HUES64 (cell line): ENCODE data around the gene GALNTL6.
"Not testable (repeated sequence)": the region's sequence is repeated elsewhere in the genome, so short reads cannot be mapped to it uniquely, and the experiment has no call there.

Experiments used
- H3K27ac ChIP-seq: 2 replicates; pipeline ENCODE4 v1.7.0; 2013; ENCODE audit warnings: low read depth, low read length, inconsistent platforms
- H3K27me3 ChIP-seq: 2 replicates; pipeline ENCODE4 v1.6.1; 2013; ENCODE audit warnings: mild to moderate bottlenecking, low read length; ENCODE audit not compliant: insufficient read depth
- H3K36me3 ChIP-seq: 2 replicates; pipeline ENCODE4 v1.6.1; 2013; ENCODE audit warnings: mild to moderate bottlenecking, low read length; ENCODE audit not compliant: insufficient read depth
- H3K4me1 ChIP-seq: 2 replicates; pipeline ENCODE4 v1.6.1; 2013; ENCODE audit warnings: mild to moderate bottlenecking, low read length, moderate library complexity; ENCODE audit not compliant: insufficient read depth
- H3K4me3 ChIP-seq: 2 replicates; pipeline ENCODE4 v1.5.1; 2013; ENCODE audit warnings: mild to moderate bottlenecking, low read length, moderate library complexity
- H3K9ac ChIP-seq: 2 replicates; pipeline ENCODE4 v1.6.1; 2013; ENCODE audit warnings: mild to moderate bottlenecking, low read depth, low read length
- H3K9me3 ChIP-seq: 2 replicates; pipeline ENCODE4 v1.6.1; 2013; ENCODE audit warnings: low read depth, low read length; ENCODE audit not compliant: insufficient read depth
- WGBS: fragments of 150-250, 120-280 bp; methylation state at CpG from one replicate; pipeline ENCODE4 v1.1.7; 2013; ENCODE audit warnings: missing lambda C conversion rate; 5-methylcytosine and 5-hydroxymethylcytosine counted together

Gene GALNTL6

DNA sequence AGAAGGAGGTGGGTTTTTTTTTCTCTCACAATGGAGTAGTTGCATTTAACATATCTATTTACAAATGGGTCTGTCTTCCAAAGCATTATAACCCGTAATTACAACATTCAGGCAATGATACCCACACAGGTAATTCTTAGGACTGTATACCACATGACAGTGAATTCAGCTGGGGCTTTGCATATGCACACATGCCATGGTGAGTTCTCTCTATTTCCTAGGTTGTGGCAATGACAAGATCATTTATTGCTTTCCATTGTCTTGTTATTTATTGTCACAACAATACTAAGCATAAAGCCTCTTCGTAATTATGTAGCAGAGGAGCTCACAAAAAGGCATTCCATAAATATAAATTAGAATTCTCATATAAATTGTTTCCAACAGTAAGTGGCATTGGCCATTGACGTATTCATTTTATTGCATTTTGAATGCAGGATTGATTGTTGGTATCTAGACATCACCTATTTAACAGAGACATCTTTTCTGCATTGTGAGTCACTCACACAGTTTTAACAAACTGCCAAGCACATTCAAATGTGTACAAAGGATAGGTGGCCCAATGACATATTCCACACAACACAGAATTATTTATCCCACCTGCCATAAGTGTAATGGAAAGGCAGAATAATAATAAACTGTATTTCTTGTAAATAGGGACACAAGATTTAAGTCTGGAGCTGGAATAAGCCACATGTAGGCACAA, 964.7 kb downstream of the GALNTL6 start:
- H3K9me3 ChIP-seq, result no peaks in the 10 kb centered on the region
- no peak overlapping the region for H3K9ac ChIP-seq
- H3K4me3 ChIP-seq, result no peak overlapping the region
- H3K36me3 ChIP-seq, result no peaks in the 10 kb centered on the region
- no peaks in the 10 kb centered on the region for H3K4me1 ChIP-seq
- no peak overlapping the region for H3K27ac ChIP-seq
- 94% methylated on average over 2 of the region's 3 CpGs for WGBS
- H3K27me3 ChIP-seq, result no peaks in the 10 kb centered on the region

- no peaks in the 10 kb centered on the region for H3K36me3 ChIP-seq
- H3K4me3 ChIP-seq, result no peak overlapping the region
- H3K4me1 ChIP-seq, result no peaks in the 10 kb centered on the region
- no peak overlapping the region for H3K27ac ChIP-seq
- H3K27me3 ChIP-seq, result no peaks in the 10 kb centered on the region
- H3K9ac ChIP-seq, result no peak overlapping the region
- WGBS, result 80% methylated on average over 6 of the region's 6 CpGs
- no peaks in the 10 kb centered on the region for H3K9me3 ChIP-seq
Observed at GRCh38 chr4:172778583-172778982, 965.4 kb downstream of the GALNTL6 start.

DNA sequence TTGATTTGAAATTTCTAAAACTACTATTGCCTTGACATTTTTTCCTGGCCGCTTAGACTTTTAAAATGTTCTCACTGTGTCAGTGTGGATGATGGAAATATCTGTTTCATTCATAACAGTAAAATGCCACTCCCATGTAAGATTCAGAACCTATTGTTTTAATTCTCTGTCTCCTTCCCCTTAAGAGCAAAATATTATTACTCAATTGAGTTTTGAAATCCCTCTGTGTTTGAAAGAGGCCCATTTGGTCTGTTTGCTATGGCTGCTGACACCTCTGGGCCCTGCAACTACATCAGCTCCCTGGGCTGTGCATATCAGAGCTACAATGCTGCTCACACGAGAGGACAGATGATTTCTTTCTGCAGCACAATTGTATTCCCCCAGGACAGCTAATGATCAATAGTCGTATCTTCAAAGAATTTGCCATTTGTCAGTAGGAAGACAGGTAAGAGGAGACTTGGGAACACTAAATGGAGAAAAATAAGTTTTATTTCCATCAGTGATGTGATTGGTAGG, 967.4 kb downstream of the GALNTL6 start:
- Histone ChIP-seq H3K9me3 (no peaks in the 10 kb centered on the region), H3K36me3 (no peaks in the 10 kb centered on the region), H3K27me3 (no peaks in the 10 kb centered on the region), H3K27ac (no peak overlapping the region), H3K4me1 (no peaks in the 10 kb centered on the region), H3K9ac (no peak overlapping the region), H3K4me3 (no peak overlapping the region)
- WGBS, result 92% methylated on average over 3 of the region's 3 CpGs

- H3K27me3 ChIP-seq, result no peaks in the 10 kb centered on the region
- H3K9me3 ChIP-seq, result no peaks in the 10 kb centered on the region
- WGBS, result no CpG with 5 or more reads among the region's 1 CpG
- no peaks in the 10 kb centered on the region for H3K36me3 ChIP-seq
- no peaks in the 10 kb centered on the region for H3K4me1 ChIP-seq
- H3K9ac ChIP-seq, result no peak overlapping the region
- no peak overlapping the region for H3K27ac ChIP-seq
- no peak overlapping the region for H3K4me3 ChIP-seq
Observed at GRCh38 chr4:172785613-172786012, 972.4 kb downstream of the GALNTL6 start.

DNA sequence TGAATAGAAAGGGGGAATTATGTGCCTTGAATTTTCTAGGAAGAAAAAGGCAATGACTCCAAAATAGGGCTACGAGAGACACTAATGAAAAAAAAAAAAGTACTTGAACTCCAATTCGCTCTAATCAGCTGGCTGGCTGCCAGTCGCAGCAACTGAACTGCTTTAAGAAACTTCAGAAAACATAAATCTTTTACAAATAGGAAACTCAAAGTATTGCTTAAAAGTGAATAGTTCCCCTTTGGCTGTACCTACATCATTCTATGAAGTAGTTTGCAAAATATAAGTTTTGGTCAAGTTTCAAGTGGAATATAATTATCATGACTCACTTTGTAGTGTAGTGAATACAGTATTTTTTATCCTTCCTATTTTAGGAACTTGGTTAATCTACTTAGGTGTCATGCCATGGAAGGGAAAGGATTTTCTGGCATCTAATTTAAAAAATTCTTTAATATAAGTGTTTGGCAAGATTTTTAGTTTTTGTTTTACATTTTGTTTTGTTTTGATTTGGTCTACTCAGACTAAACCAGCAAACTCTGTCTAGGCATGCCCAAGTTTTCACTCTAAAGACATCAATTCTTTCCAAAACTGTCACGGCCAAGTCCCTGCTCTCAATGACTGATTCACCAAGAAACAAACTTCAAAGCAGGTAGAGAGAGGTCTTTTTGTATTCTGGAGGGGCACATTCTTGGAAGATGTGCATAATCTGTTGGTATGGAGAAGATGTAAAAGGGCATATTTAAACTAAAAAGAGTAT, 973.0 kb downstream of the GALNTL6 start:
- no peaks in the 10 kb centered on the region for H3K36me3 ChIP-seq
- H3K4me3 ChIP-seq, result no peak overlapping the region
- no peak overlapping the region for H3K9ac ChIP-seq
- H3K27me3 ChIP-seq, result no peaks in the 10 kb centered on the region
- H3K27ac ChIP-seq, result no peak overlapping the region
- no peaks in the 10 kb centered on the region for H3K4me1 ChIP-seq
- no peaks in the 10 kb centered on the region for H3K9me3 ChIP-seq
- 93% methylated on average over 4 of the region's 4 CpGs for WGBS

DNA sequence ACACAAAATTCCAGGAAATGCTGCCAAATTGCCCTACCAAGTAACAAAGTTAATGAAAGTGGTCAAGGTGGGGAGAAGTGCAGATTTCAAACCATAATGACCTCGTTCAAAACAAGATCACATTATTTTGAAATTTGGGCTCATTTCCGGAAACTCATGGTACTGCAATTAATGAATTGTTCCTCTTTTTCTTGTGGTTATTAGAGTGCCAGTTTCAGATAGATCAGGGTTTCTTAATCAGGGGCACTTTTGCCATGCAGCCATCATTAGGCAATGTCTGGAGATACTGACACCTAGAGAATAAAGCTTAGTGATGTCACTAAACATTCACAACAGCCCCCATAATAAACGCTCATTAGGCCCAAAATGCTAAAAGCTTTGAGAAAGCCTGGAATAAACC, 973.9 kb downstream of the GALNTL6 start:
- no peak overlapping the region for H3K27ac ChIP-seq
- H3K4me1 ChIP-seq, result no peaks in the 10 kb centered on the region
- H3K27me3 ChIP-seq, result no peaks in the 10 kb centered on the region
- H3K9ac ChIP-seq, result no peak overlapping the region
- no peak overlapping the region for H3K4me3 ChIP-seq
- 94% methylated on average over 3 of the region's 3 CpGs for whole genome bisulfite sequencing
- H3K36me3 ChIP-seq, result no peaks in the 10 kb centered on the region
- no peaks in the 10 kb centered on the region for H3K9me3 ChIP-seq

DNA sequence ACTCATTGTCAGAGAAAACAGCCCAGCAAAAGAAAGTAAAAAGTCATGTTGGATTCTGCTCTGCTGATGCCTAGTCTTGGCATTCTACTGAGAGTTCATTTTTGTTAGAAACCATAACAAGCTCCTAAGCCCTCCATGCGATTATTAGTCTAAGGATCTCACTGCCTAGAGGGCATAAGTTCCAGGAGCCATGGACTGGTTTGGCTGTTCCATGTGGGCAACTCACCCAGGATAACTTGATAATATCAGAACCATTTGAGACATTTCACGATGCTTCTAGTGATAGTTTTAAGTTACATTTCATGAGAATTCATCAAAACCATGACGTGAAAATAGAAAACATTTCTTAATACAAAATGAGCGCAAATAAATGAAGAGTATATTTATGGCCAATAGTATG, 978.6 kb downstream of the GALNTL6 start:
- H3K9me3 ChIP-seq, result no peaks in the 10 kb centered on the region
- H3K9ac ChIP-seq, result no peak overlapping the region
- no peaks in the 10 kb centered on the region for H3K4me1 ChIP-seq
- WGBS, result 97% methylated on average over 1 of the region's 4 CpGs
- H3K27ac ChIP-seq, result no peak overlapping the region
- no peaks in the 10 kb centered on the region for H3K27me3 ChIP-seq
- no peak overlapping the region for H3K4me3 ChIP-seq
- H3K36me3 ChIP-seq, result no peaks in the 10 kb centered on the region

DNA sequence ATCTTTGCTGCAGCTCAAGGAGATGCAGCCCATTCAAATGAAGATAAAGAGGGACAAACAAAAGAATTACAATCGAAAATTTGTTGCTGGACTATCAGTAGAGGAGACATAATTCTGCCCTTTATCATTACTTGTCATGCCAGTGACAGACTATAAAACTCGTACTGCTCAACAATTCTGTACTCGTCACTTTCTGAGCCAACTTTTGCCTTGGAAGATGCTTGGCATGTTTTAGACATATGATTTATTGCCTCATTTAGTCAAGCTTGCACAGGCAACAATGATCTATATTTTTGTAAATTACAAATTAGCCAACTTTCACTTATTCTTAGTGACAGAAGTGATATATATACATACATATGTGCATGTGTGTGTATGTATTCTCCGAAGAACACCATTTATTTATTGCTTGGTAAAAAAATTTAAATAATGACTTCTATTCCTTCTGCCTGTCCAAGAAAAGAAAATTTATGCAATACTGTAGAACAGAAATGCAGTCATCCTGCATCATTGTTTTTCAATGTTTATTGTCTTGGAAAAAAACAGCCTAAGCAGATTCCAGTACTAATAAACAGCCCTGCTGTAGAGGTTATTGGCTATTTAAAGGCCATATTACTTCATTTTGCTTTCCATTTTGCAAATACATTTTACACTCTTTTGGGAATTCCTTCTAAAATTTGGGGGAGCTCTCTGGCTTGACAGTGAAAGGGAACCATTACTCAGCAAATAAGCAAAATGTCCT, 980.5 kb downstream of the GALNTL6 start:
- H3K9ac ChIP-seq, result no peak overlapping the region
- no peaks in the 10 kb centered on the region for H3K4me1 ChIP-seq
- H3K9me3 ChIP-seq, result no peaks in the 10 kb centered on the region
- H3K27ac ChIP-seq, result no peak overlapping the region
- no peaks in the 10 kb centered on the region for H3K27me3 ChIP-seq
- no peak overlapping the region for H3K4me3 ChIP-seq
- 92% methylated on average over 3 of the region's 4 CpGs for WGBS
- H3K36me3 ChIP-seq, result no peaks in the 10 kb centered on the region

- WGBS, result 91% methylated on average over 3 of the region's 3 CpGs
- H3K27me3 ChIP-seq, result no peaks in the 10 kb centered on the region
- no peaks in the 10 kb centered on the region for H3K9me3 ChIP-seq
- no peak overlapping the region for H3K27ac ChIP-seq
- no peak overlapping the region for H3K9ac ChIP-seq
- H3K36me3 ChIP-seq, result no peaks in the 10 kb centered on the region
- no peak overlapping the region for H3K4me3 ChIP-seq
- no peaks in the 10 kb centered on the region for H3K4me1 ChIP-seq
Observed at GRCh38 chr4:172794307-172794703, 981.1 kb downstream of the GALNTL6 start.

GRCh38 chr4:172797281-172797680, 984.1 kb downstream of the GALNTL6 start:
- not testable (repeated sequence) for H3K4me3 ChIP-seq, H3K27me3 ChIP-seq, H3K27ac ChIP-seq, H3K36me3 ChIP-seq, H3K9me3 ChIP-seq, H3K4me1 ChIP-seq, H3K9ac ChIP-seq
- 94% methylated on average over 18 of the region's 18 CpGs for WGBS

GRCh38 chr4:172802032-172802431, 988.8 kb downstream of the GALNTL6 start:
- Histone ChIP-seq H3K4me1 (no peaks in the 10 kb centered on the region; the same call in 1 of the 2 replicates), H3K9ac (no peak overlapping the region), H3K4me3 (no peak overlapping the region), H3K27me3 (no peaks in the 10 kb centered on the region), H3K27ac (no peak overlapping the region), H3K36me3 (no peaks in the 10 kb centered on the region), H3K9me3 (no peaks in the 10 kb centered on the region)
- WGBS, result 93% methylated on average over 2 of the region's 2 CpGs
